C4-2B (cell line): ENCODE measurements around the gene CR1L.
"Not testable (repeated sequence)": the region's sequence is repeated elsewhere in the genome, so short reads cannot be mapped to it uniquely, and the experiment has no call there.

Experiments used
- ZFX ChIP-seq: fragments of 450-650 bp; IDR thresholded peaks from 2 replicates; pipeline ENCODE4 v1.6.1; 2017
- TF ChIP-seq, protein P1 (sequence below): fragments of 450-650 bp; conservative IDR thresholded peaks from 2 replicates; pipeline ENCODE4 v1.5.1; 2017; ENCODE audit warnings: mild to moderate bottlenecking

GRCh38 chr1:207737503-207738157 is 92.7 kb downstream of the CR1L start:
- TF ChIP-seq, protein P1, sequence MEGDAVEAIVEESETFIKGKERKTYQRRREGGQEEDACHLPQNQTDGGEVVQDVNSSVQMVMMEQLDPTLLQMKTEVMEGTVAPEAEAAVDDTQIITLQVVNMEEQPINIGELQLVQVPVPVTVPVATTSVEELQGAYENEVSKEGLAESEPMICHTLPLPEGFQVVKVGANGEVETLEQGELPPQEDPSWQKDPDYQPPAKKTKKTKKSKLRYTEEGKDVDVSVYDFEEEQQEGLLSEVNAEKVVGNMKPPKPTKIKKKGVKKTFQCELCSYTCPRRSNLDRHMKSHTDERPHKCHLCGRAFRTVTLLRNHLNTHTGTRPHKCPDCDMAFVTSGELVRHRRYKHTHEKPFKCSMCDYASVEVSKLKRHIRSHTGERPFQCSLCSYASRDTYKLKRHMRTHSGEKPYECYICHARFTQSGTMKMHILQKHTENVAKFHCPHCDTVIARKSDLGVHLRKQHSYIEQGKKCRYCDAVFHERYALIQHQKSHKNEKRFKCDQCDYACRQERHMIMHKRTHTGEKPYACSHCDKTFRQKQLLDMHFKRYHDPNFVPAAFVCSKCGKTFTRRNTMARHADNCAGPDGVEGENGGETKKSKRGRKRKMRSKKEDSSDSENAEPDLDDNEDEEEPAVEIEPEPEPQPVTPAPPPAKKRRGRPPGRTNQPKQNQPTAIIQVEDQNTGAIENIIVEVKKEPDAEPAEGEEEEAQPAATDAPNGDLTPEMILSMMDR = not testable (repeated sequence)
- not testable (repeated sequence) for TF ChIP-seq ZFX
